DND-41 (cell line): ENCODE data around the gene CIZ1.

ENCODE experiments used
- EZH2 ChIP-seq: IDR thresholded peaks from 3 replicates; pipeline ENCODE4 v1.6.1; 2012; ENCODE audit warnings: borderline replicate concordance, low read depth, mild to moderate bottlenecking, moderate library complexity, low read length, inconsistent platforms; ENCODE audit not compliant: severe bottlenecking
- TF ChIP-seq, protein P1 (sequence below): IDR thresholded peaks from 2 replicates; pipeline ENCODE4 v1.5.1; 2012; ENCODE audit warnings: borderline replicate concordance, low read length, moderate library complexity, mild to moderate bottlenecking; ENCODE audit not compliant: poor library complexity, severe bottlenecking; ENCODE audit errors: extremely low read depth

DNA sequence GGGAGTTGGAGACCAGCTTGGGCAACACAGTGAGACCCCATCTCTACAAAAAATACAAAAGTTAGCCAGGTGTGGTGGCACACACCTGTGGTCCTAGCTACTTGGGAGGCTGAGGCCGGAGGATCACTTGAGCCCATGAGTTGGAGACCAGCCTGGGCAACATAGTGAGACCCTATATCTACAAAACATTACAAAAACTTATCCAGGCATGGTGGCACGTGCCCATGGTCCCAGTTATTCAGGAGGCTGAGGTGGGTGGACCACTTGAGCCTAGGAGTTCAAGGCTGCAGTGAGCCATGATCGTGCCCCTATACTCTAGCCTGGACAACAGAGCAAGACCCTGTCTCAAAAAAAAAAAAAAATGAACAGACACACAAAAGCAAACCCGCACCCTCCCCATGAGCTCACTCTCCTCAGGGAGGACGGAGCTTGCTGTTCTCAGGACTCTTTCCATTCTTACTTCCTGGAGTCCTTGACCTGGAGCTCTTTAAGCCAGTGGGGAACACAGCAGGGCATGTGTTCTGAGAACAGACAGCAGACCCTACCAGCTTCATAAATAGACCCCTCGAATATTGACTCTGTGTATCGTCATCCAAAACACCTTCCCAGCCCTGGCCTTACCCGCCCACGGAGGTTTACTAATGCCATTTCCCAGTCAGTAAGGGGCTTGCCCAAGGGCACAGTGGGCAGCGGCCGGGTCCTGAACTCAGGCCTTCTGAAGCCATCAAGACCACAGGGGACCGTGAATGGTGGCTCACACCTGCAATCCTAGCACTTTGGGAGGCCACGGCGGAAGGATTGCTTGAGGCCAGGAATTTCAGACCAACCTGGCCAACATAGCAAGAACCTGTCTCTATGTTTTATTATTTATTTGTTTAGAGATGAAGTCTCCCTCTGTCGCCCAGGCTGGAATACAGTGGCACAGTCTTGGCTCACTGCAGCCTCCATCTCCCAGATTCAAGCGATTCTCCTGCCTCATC lies 75.0 kb downstream of the CIZ1 start:
- TF ChIP-seq, protein P1, sequence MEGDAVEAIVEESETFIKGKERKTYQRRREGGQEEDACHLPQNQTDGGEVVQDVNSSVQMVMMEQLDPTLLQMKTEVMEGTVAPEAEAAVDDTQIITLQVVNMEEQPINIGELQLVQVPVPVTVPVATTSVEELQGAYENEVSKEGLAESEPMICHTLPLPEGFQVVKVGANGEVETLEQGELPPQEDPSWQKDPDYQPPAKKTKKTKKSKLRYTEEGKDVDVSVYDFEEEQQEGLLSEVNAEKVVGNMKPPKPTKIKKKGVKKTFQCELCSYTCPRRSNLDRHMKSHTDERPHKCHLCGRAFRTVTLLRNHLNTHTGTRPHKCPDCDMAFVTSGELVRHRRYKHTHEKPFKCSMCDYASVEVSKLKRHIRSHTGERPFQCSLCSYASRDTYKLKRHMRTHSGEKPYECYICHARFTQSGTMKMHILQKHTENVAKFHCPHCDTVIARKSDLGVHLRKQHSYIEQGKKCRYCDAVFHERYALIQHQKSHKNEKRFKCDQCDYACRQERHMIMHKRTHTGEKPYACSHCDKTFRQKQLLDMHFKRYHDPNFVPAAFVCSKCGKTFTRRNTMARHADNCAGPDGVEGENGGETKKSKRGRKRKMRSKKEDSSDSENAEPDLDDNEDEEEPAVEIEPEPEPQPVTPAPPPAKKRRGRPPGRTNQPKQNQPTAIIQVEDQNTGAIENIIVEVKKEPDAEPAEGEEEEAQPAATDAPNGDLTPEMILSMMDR = no peak
- TF ChIP-seq EZH2 = no peak
